Duodenal mucosa (tissue), 2 donors: ENCODE results near the gene PDLIM5.

Experiments used
- H3K27ac ChIP-seq: one replicate; pipeline ENCODE4 v1.7.0; 2013; ENCODE audit warnings: low read depth, low read length
- H3K27me3 ChIP-seq, 2 donors: one replicate each; pipeline ENCODE4 v1.7.0; 2013; ENCODE audit warnings: low read length in 2 of 2, control low read depth in 1 of 2; ENCODE audit not compliant: insufficient read depth in 2 of 2, control insufficient read depth in 1 of 2
- H3K36me3 ChIP-seq, 2 donors: one replicate each; pipeline ENCODE4 v1.7.0; 2013; ENCODE audit warnings: low read length in 2 of 2, control low read depth in 1 of 2; ENCODE audit not compliant: insufficient read depth in 2 of 2, control insufficient read depth in 1 of 2
- H3K4me1 ChIP-seq, 2 donors: one replicate each; pipeline ENCODE4 v1.7.0; 2013; ENCODE audit warnings: low read length in 2 of 2, control low read depth in 1 of 2; ENCODE audit not compliant: insufficient read depth in 2 of 2, control insufficient read depth in 1 of 2
- H3K4me3 ChIP-seq, 2 donors: one replicate each; pipeline ENCODE4 v1.7.0; 2013; ENCODE audit warnings: low read length in 2 of 2, low read depth in 1 of 2
- H3K9ac ChIP-seq, 2 donors: one replicate each; pipeline ENCODE4 v1.7.0; 2013; ENCODE audit warnings: low read length in 2 of 2, low read depth in 1 of 2
- H3K9me3 ChIP-seq, 2 donors: one replicate each; pipeline ENCODE4 v1.7.0; 2013; ENCODE audit warnings: low read length in 2 of 2, control low read depth in 1 of 2; ENCODE audit not compliant: control insufficient read depth in 1 of 2

Gene PDLIM5

DNA sequence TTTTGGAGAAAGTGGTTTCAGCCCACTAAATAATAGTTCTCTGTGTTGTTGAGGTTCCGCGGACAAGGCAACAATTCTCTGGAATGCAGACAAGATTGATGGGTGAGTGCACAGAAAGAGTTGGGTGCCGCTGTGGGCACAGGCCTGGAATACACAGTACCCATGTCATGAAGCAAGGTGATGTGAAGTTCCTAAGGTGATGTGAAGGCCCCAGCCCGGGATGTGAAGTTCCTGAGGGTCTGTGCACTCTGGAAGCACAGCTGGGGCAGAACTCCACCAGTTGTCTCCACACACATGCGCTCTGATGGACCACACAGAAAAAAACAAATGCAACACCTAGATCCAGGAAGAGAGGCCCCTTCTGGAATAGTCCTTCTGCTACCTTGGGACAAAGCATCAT lies 219.4 kb downstream of the PDLIM5 start:
- Histone ChIP-seq H3K9ac (no peak overlapping the region), H3K36me3 (no peaks in the 10 kb centered on the region), H3K4me3 (no peak overlapping the region), H3K4me1 (peaks cover 0 to 4% of the 10 kb centered on the region in 2 donors), H3K9me3 (no peaks in the 10 kb centered on the region), H3K27ac (no peak overlapping the region), H3K27me3 (no peaks in the 10 kb centered on the region)

DNA sequence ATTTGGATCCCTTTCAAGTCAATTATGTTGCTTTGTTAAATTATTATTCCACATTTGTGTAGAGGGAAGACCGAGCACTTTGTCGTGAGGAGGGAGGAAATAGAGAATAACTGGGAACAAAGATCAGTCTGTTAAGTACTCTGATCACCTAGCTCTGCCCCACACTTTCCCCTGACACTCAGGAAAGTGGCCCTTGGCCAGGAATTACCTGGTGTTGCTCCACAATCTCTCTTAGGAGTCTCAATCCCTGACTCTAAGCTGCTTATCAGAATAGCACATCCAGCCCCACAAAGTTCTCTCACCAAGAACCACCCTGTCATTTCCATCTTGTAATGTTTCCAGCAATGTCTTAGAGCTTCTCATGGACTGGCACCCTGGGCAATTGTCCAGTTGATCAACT lies 222.2 kb downstream of the PDLIM5 start:
- no peak overlapping the region for H3K4me3 ChIP-seq
- H3K27me3 ChIP-seq = no peaks in the 10 kb centered on the region
- no peaks in the 10 kb centered on the region for H3K9me3 ChIP-seq
- H3K36me3 ChIP-seq = no peaks in the 10 kb centered on the region
- no peak overlapping the region for H3K27ac ChIP-seq
- no peak overlapping the region for H3K9ac ChIP-seq
- peaks cover 0 to 4% of the 10 kb centered on the region in 2 donors for H3K4me1 ChIP-seq

DNA sequence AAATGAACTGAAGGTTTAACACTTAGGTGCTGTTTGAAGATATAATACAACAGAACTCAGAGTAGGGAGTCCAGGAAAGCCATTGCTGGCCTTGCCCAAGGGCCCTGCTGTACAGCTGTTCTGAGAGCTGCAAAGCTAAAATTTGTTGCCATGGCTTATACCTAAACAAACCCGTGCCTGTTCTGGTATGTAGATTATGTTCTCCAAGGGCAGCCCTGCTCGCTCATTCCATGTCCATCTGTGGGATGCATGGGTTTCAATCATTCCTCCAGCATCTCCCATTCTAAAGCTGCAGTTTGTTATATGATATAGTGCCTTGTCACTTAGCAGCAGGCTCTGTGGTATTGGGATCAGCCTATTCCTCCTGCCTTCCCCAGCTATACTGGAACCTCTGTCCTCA lies 225.2 kb downstream of the PDLIM5 start:
- Histone ChIP-seq H3K9ac (no peak overlapping the region), H3K4me1 (peaks cover 0 to 4% of the 10 kb centered on the region in 2 donors), H3K9me3 (no peaks in the 10 kb centered on the region), H3K27ac (no peak overlapping the region), H3K4me3 (no peak overlapping the region), H3K36me3 (no peaks in the 10 kb centered on the region), H3K27me3 (no peaks in the 10 kb centered on the region)

DNA sequence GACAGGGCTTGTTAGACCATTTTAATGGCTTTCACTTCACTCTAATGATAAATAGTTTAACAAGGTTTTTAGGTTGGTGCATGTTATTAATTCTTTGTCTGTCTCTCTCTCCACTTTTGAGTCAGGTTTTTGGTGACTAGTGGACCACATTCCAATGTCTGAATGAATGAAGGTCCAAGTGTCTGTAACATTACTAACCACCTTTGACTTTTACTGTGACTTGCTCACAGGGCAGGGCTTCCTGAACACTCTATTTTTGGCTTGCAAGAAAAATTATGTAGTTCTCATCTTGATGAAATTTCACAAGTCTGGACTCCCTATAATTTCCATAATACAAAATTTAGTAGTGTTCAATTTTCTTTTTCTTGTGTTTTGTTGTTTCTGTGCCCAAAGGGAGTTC lies 227.2 kb downstream of the PDLIM5 start:
- no peaks in the 10 kb centered on the region for H3K27me3 ChIP-seq
- H3K27ac ChIP-seq = no peak overlapping the region
- no peak overlapping the region for H3K9ac ChIP-seq
- H3K4me1 ChIP-seq = no peaks in the 10 kb centered on the region
- no peak overlapping the region for H3K4me3 ChIP-seq
- no peaks in the 10 kb centered on the region for H3K9me3 ChIP-seq
- H3K36me3 ChIP-seq = no peaks in the 10 kb centered on the region

DNA sequence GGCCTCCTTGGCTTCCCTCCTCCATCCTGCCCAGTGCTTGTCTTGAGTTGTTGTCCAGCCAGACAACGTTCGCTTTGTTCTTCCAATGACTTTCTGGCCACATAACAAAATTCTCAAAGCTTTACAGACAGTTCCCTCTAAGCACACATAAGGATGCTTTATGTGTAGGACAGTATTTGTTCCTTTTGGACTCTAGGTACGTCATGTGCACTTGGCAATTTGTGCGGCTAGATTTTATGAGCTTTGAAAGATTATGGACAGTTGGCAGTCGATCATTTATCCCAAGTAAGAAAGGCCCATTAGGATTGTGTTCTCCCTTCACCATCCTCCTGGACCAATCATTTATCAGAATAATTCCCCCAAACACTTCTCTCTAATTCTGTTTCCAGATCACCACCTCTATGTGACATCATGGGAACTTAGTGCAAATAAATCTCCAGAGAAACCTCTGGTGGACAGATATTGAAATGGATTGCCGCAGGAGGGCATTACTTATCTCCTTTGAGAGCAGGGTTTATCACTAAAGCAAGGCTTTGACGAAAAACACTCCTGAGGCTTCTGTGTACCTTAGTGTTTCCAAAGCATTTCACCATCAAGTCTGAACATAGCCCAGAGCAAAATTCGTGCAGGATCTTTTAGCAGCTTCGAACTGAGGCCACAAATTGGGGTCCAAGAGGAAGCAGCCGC lies 228.6 kb downstream of the PDLIM5 start:
- H3K4me1 ChIP-seq = no peaks in the 10 kb centered on the region
- H3K9me3 ChIP-seq = no peaks in the 10 kb centered on the region
- H3K27ac ChIP-seq = no peak overlapping the region

DNA sequence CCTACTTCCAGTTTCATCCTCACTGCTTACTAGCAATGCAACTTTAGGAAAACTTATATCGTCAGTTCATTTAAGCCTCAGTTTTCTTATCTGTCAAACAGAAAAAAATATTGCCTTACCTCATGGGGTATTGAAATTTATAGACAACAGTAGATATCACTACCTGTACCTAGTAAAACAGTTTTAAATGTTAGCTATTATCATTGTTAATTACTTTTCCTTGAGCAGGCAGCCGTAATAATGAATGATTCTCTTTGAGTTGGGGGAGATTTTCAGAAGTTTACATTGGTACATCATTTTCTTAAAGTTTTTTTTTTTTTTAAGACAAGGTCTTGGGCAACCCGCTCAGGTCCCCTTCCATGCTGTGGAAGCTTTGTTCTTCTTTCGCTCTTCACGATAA lies 234.3 kb downstream of the PDLIM5 start:
- H3K4me3 ChIP-seq = no peak overlapping the region
- no peaks in the 10 kb centered on the region for H3K36me3 ChIP-seq
- no peak overlapping the region for H3K27ac ChIP-seq
- H3K4me1 ChIP-seq = no peaks in the 10 kb centered on the region
- H3K9me3 ChIP-seq = no peaks in the 10 kb centered on the region
- H3K27me3 ChIP-seq = no peaks in the 10 kb centered on the region
- H3K9ac ChIP-seq = no peak overlapping the region

More for the DNA sequence above, 228.6 kb downstream of the PDLIM5 start:
- no peaks in the 10 kb centered on the region for H3K27me3 ChIP-seq
- no peaks in the 10 kb centered on the region for H3K36me3 ChIP-seq
- no peak overlapping the region for H3K9ac ChIP-seq
- no peak overlapping the region for H3K4me3 ChIP-seq

DNA sequence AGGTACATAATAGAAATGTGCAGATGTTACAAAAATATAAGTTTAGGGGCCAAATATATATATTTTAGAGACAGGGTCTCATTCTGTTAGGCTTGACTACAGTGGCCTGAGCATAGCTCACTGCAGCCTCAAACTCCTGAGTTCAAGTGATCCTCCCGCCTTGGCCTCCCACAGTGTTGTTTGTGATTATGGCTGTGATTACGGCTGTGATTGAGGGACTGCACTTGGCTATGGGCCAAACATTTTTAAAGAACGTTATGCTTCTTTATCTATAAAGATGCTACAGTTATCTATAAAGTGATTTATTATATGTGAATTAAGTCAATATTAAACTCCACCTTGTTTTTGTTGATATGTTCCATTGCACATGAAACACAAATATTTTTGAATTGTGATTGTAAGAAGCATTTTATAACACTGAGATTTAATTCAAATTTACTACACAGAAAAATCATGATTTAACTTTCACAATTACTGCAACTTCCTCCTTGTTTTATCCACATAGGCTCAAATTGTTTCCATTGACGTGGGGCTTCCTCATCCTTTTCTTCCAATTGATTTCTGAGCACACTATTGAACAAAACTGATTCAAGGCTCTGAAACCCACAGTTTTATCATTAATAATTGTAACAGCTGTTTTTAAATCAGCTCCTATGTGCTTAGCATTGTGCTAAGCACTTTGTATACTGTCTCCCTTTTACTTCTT lies 237.6 kb downstream of the PDLIM5 start:
- Histone ChIP-seq H3K9ac (no peak overlapping the region), H3K27ac (no peak overlapping the region), H3K4me1 (no peaks in the 10 kb centered on the region), H3K27me3 (no peaks in the 10 kb centered on the region), H3K9me3 (no peaks in the 10 kb centered on the region), H3K4me3 (no peak overlapping the region), H3K36me3 (no peaks in the 10 kb centered on the region)

DNA sequence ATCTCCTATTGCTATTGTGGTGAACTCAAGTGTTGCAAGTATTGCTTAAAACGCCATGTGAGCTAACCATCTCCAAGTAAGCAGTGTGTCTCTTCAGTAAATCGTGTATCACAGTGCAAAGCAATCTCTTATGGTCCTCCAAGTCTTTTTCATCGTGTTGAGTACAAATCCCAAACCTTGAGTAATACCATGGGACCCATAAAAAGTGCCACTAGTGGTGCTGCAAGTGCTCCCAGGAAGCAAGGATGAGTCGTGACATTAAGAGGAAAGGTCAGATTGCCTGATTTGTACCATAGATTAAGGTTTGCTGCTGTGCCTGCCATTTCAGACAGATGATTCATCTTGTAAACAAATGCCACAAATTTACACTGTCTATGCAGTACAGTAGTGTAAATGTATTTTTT lies 239.1 kb downstream of the PDLIM5 start:
- H3K9ac ChIP-seq = no peak overlapping the region
- H3K27me3 ChIP-seq = no peaks in the 10 kb centered on the region
- no peak overlapping the region for H3K27ac ChIP-seq
- no peaks in the 10 kb centered on the region for H3K36me3 ChIP-seq
- H3K4me3 ChIP-seq = no peak overlapping the region
- H3K4me1 ChIP-seq = no peaks in the 10 kb centered on the region
- no peaks in the 10 kb centered on the region for H3K9me3 ChIP-seq

DNA sequence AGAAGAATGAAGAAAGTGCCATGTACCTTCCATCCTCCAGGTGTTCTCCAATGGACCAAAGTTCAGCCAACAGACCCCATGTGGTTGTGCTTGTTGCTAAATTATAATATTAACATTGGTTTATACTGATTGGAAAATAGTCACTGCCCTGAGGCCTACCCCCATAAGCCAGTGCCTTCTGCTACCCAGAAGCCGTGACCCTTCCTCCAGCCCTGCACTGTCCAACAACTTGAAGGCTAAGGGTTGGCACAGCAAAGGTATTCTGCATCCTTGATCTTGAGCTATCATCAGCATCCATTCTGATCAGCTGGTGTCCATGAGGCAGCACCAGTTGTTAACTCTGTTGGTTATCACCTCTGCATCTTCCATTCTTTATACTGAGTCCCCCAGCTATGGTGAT lies 239.8 kb downstream of the PDLIM5 start:
- Histone ChIP-seq H3K4me3 (no peak overlapping the region), H3K27me3 (no peaks in the 10 kb centered on the region), H3K9me3 (no peaks in the 10 kb centered on the region), H3K9ac (no peak overlapping the region), H3K36me3 (no peaks in the 10 kb centered on the region), H3K27ac (no peak overlapping the region), H3K4me1 (no peaks in the 10 kb centered on the region)

DNA sequence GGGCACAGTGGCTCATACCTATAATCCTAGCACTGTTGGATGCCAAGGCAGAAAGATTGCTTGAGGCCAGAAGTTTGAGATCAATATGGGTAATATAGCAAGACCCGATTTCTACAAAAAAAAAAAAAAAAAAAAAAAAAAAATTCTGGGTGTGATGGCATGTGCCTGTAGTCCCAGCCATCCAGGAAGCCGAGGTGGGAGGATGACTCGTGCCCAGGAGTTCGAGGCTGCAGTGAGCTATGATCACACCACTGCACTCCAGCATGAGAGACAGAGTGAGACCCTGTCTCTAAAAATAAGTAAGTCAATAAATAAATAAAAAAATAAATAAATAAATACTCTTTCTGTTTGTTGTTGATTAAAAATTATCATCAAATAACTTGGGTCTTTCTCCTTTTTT lies 243.6 kb downstream of the PDLIM5 start:
- no peaks in the 10 kb centered on the region for H3K4me1 ChIP-seq
- H3K4me3 ChIP-seq = no peak overlapping the region
- no peak overlapping the region for H3K9ac ChIP-seq
- no peaks in the 10 kb centered on the region for H3K27me3 ChIP-seq
- no peaks in the 10 kb centered on the region for H3K9me3 ChIP-seq
- H3K27ac ChIP-seq = no peak overlapping the region
- no peaks in the 10 kb centered on the region for H3K36me3 ChIP-seq
